Measurements from ENCODE around the gene EPM2AIP1. TPM values are rescaled to one million over a fixed set of nuclear protein-coding genes. Genes with fewer than 3 reads are reported as not detected.

The EPM2AIP1 gene
- total and polyA plus RNA-seq, 2 donors (not counting 3 experiments of a cell fraction or from before 2014, with no cell fraction given): 5.4 to 15.1 TPM

DNA sequence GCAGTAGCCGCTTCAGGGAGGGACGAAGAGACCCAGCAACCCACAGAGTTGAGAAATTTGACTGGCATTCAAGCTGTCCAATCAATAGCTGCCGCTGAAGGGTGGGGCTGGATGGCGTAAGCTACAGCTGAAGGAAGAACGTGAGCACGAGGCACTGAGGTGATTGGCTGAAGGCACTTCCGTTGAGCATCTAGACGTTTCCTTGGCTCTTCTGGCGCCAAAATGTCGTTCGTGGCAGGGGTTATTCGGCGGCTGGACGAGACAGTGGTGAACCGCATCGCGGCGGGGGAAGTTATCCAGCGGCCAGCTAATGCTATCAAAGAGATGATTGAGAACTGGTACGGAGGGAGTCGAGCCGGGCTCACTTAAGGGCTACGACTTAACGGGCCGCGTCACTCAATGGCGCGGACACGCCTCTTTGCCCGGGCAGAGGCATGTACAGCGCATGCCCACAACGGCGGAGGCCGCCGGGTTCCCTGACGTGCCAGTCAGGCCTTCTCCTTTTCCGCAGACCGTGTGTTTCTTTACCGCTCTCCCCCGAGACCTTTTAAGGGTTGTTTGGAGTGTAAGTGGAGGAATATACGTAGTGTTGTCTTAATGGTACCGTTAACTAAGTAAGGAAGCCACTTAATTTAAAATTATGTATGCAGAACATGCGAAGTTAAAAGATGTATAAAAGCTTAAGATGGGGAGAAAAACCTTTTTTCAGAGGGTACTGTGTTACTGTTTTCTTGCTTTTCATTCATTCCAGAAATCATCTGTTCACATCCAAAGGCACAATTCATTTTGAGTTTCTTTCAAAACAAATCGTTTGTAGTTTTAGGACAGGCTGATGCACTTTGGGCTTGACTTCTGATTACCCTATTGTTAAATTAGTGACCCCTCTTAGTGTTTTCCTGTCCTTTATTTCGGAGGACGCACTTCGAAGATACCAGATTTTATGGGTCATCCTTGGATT lies 674 bp upstream of the EPM2AIP1 start, which contains the start of gene MLH1:
MLH1 (plus strand) TSS at position 193 of the 958 bp plus-strand sequence; CDS start at position 223, 30 bp downstream.
- CTCF ChIA-PET: interaction anchor here (0.7 to 1.7 kb wide), 6 partner anchors 24 to 220 kb away, joined by 3 to 15 read pairs (median 4); no protein-coding TSS in a partner anchor
- dilution Hi-C loops (cut with MboI; ENCODE audit: extremely low pct_ligation_motif_present, low sequenced_read_pairs) (no loop called here), intact Hi-C loops (cut with micrococcal nuclease) (loop anchor here (1.0 to 5.0 kb wide), 4 partner anchors 49 to 959 kb away; partner anchors contain the start of gene TRANK1)
- peaks cover 43% of the 10 kb centered on the region for H3K4me1 ChIP-seq (ENCODE audit: control insufficient read depth, extremely low read depth, insufficient read depth, low read length)
- H3K79me2 ChIP-seq (ENCODE audit: control insufficient read depth, insufficient read depth, low read length): peaks cover 41% of the 10 kb centered on the region
- peak within 1 kb of the TSS; percentile 77 for H2AFZ ChIP-seq (ENCODE audit: low read depth, low read length)
- FAIRE-seq (peak; percentile 100), DNase-seq (ENCODE audit: low read depth, low spot score) (peak; percentile 100)
- H3K27me3 ChIP-seq (ENCODE audit: control insufficient read depth in 2 of 2, insufficient read depth in 2 of 2, low read length in 2 of 2): no peaks in the 10 kb centered on the region
- H3K36me3 ChIP-seq (ENCODE audit: control insufficient read depth in 2 of 2, extremely low read depth in 1 of 2, insufficient read depth in 2 of 2, low read length in 2 of 2): peaks cover 0 to 2% of the 10 kb centered on the region in 2 experiments
- BruUV-seq (replicated peaks): TSS peak; percentile 86
- TF ChIP-seq, protein P1, sequence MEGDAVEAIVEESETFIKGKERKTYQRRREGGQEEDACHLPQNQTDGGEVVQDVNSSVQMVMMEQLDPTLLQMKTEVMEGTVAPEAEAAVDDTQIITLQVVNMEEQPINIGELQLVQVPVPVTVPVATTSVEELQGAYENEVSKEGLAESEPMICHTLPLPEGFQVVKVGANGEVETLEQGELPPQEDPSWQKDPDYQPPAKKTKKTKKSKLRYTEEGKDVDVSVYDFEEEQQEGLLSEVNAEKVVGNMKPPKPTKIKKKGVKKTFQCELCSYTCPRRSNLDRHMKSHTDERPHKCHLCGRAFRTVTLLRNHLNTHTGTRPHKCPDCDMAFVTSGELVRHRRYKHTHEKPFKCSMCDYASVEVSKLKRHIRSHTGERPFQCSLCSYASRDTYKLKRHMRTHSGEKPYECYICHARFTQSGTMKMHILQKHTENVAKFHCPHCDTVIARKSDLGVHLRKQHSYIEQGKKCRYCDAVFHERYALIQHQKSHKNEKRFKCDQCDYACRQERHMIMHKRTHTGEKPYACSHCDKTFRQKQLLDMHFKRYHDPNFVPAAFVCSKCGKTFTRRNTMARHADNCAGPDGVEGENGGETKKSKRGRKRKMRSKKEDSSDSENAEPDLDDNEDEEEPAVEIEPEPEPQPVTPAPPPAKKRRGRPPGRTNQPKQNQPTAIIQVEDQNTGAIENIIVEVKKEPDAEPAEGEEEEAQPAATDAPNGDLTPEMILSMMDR (IDR thresholded peaks at IDR 0.05; ENCODE audit: extremely low read depth in 1 of 2, insufficient read depth in 1 of 2, low read depth in 1 of 2, low read length in 2 of 2): no peak
- TF ChIP-seq, protein P2, sequence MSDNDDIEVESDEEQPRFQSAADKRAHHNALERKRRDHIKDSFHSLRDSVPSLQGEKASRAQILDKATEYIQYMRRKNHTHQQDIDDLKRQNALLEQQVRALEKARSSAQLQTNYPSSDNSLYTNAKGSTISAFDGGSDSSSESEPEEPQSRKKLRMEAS (IDR thresholded peaks at IDR 0.05; ENCODE audit: insufficient read depth, insufficient read length): peak; percentile 69
- TF ChIP-seq POLR2A (IDR thresholded peaks at IDR 0.05; ENCODE audit: low read depth, low read length) (peak; percentile 91), POLR2AphosphoS5 (IDR thresholded peaks at IDR 0.05; ENCODE audit: insufficient read depth, low read depth, low read length) (peak; percentile 91), MYC (IDR thresholded peaks at IDR 0.05; ENCODE audit: low read depth, low read length) (no peak)
- H3K27ac ChIP-seq (ENCODE audit: insufficient read depth, low read depth, low read length): peak within 1 kb of the TSS; percentile 97
- H3K9me1 ChIP-seq (replicated peaks; ENCODE audit: control insufficient read depth, extremely low read depth, insufficient read depth, low read length): no peaks in the 10 kb centered on the region
- POLR2A ChIA-PET: interaction anchor here (0.8 kb wide), 2 partner anchors 189 to 251 kb away, joined by 3 to 4 read pairs; no protein-coding TSS in a partner anchor
- H4K20me1 ChIP-seq (replicated peaks; ENCODE audit: control insufficient read depth, extremely low read depth, insufficient read depth, low read length): peaks cover 2% of the 10 kb centered on the region
- peak within 1 kb of the TSS; percentile 97 for H3K4me2 ChIP-seq (ENCODE audit: insufficient read depth, low read length)
- peak within 1 kb of the TSS; percentile 95 for H3K9ac ChIP-seq (replicated peaks; ENCODE audit: extremely low read depth, insufficient read depth, low read length)
- H3K4me3 ChIP-seq (replicated peaks in 1 of 3; ENCODE audit: insufficient read depth in 1 of 3, low read depth in 1 of 3, low read length in 3 of 3): peak within 1 kb of the TSS; percentile 32 to 89 (median 76)
- no peaks in the 10 kb centered on the region for H3K9me3 ChIP-seq (replicated peaks; ENCODE audit: control insufficient read depth, insufficient read depth, low read length)
